GM18519 (cell line): Measurements from ENCODE around the gene ADAMTS6.

ENCODE experiments used
- ATAC-seq: cut with Tn5 transposase; IDR thresholded peaks from one replicate; pipeline ENCODE4 v1.9.1; 2021; ENCODE audit warnings: mild to moderate bottlenecking, moderate library complexity; ENCODE audit not compliant: unreplicated experiment, low FRiP score

ADAMTS6 gene

DNA sequence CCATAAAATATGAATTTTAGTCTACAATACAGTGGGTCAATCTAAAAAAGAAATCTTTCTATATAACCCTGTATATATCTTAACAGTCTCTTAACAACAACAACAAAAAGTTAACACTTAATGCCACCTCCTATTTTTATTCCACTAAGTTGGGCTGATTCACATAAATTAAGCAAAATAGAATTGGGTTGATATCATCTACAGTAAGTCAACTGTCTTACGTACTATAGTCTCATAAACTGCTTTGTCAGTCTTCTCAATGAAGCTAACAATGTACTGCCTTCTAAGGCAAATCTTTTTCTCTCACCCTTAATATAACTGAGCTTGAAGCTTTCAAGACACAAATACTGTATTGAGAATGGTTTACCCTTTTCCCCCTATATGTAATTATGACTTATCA lies 185.7 kb downstream of the ADAMTS6 start:
- ATAC-seq, result no peak

DNA sequence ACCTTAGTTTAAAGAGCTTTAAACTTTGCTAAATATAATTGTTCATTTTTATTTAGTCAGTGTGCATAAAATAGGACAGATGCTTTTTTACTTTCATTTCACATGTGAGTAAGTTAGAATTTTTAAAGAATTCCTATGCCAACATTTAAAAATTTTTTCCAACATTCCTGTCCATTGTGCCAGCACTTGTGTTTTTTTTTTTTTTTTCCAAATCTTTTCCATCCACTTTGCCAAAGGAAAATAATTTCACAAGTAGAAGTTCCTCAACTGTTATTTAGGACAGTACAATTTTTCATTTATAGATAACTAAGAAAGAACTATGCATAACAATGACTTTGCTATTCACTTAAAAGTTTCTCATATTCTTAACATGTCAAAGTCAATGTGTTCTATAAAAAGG lies 189.5 kb downstream of the ADAMTS6 start:
- no peak for ATAC-seq

DNA sequence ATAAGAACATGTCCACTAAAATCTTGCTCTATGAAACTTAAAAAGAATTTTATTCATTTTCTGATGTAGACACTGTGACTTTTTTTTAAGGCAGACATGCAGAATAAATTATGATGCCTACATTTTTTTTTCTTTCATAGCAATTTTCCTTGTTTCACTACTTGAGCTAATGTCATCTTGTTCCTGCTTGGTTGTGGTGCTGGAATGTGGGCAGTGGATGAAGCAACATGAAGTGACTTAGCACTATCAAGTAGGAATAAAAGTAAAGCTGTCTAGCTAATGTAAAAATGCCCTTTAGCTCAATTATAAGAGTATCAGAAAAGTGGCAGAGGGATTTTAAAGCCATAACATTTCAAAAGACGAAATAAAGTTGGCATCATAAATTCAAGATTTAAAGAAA lies 191.0 kb downstream of the ADAMTS6 start:
- no peak for ATAC-seq

DNA sequence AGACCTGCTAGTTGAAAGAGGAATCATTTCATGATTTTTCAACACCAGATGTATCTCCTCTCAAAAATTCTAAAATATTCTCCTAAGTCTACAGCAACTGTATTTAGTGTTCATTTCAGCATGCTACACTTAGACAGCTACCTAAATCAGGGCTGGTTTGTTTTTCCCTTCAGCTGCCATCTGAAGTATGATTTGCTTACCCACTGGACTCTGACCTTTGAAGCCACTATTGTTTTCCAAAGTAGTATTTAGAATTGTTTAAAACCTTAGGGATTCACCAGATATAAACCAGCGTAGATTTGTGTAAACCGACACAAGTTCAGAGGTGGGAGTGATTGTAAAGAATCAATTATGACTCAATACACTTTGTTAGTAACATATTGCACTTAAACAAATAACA lies 193.1 kb downstream of the ADAMTS6 start:
- no peak for ATAC-seq

DNA sequence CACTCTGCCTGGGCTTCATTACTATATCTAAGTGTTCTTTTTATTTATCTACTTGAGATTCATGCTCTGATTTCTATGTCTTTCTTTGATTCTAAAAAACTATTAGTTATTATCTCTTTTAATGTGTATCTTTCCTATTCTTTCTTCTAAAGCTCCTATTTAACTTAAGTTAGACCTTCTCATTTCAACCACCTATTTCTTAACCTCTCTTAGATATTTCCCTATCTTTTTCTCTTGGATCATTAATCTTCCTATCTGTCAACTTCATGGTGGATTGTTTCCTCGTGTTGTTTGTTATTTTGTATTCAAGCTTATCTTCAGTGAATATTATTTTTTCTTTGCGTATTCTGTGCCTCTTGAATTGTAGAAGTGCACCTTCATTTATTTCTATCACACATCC lies 202.1 kb downstream of the ADAMTS6 start:
- no peak for ATAC-seq

DNA sequence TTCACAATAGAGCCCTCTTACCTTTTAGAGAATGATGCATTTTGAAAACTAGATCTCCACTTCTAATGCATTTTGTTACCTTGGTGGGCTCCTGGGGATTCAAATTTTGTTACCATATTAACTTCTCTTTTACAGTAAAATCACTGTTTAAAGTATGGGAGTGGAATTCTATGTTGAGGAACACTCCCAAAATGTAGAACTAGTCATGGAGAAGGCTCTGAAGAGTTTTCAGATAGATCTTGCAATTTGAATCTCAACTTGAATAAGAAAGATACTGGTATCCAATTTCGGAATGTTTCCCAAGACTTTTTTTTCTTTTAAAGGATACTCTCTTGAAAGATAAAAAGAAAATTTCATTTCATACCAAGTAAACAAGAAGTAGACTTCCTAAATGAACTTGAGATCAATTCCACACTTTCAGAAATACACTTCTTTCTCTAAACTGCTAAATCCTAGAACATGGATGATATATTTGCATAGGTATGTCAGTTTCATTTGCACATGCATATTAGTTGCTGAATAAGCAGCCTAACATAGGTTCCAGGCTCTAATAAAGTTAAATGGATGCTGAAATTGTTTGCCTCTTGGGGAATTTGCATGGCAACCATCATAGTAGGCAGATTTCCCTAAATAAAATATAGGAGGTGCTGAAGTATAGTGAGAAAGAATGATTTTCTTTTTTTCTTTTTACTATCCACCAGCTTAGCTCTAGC lies 205.4 kb downstream of the ADAMTS6 start:
- no peak for ATAC-seq

DNA sequence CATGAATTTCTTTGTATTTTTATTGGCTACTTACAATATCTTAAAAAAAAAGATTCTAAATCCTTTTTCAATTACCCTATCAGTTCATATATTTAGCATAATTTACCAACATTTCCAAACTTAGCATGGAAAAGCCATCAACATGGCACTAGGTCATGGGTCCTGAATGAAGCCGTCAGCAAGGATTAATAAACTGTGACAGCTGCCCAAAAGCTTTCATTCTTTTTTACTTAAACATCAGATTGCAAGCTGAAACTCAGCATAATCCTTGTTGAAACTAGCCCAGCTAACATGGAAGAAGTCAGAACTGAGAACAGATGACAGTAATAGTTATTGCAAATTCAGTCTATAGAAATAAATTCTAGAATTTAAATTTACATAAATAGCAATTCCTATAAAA lies 209.8 kb downstream of the ADAMTS6 start:
- ATAC-seq, result no peak

DNA sequence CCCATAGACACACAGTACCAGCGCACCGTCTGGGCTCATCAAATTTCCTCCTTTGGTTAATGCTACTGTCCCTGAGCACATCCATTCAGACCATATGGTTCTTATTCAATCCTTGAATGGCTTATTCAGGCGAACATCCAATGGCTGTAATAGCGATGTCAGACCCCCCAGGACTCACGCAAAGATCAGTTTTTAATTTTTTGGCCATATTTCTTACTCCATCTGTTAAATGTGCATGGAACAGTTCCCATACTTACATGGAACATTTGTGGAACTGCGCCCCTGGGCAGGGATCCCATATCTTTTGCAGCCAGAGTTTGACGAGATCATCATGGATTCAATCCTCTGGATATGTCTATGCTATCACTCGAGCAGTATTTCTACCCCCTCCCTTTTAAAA lies 213.2 kb downstream of the ADAMTS6 start:
- ATAC-seq, result no peak

DNA sequence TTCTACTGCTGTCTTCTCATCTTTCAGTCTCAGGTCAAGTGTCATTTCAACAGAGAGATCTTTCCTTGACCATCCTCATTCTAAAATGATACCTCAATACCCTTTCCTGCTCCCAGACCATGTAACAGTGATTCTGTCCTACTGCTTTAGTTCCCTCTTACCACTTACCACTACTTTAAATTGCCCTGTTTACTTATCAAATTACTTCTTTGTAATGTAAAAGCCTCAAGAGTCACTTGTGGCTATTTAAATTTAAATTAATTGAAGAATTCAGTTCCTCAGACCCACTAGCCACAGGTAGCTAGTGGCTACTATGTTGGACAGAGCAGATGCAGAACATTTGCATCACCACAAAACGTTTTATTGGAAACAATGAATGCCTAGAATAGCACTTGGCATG lies 217.3 kb downstream of the ADAMTS6 start:
- no peak for ATAC-seq

DNA sequence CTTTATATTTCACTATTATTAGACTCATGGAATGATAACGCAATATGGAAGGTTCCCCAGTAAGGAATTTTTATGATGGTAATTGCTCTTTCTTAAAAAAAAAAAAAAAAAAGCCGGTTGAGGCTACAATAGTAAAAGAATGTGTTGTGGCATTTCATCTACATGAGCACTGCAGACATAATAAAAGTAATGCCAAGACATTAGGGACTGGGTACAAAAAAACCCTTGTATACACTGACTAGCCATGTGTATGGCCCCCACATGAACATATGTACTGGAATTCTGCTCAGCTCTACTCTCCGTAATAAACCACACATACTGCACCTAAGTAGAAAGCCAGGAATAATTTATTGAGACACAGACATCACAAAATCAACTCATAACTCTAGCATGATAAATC lies 218.4 kb downstream of the ADAMTS6 start:
- ATAC-seq, result no peak

DNA sequence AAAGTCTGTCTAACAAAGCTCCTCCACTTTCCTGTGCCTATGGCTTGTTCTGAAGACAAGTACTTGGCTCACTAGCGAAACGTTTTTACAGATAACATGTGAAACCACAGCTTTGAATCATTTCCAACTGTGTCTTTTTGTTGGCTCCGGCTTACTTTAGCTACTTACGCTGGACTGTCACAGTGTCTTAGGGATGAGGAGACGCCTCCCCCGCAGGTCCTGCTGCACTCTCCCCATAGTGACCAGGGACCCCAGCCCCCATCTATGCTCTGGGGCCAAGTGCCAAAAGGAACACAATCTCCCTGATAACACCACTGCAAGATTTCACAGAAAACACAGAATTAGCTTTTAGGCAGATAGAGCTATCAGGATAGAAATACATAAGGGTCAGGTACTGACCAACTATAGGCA lies 219.1 kb downstream of the ADAMTS6 start:
- ATAC-seq, result no peak

DNA sequence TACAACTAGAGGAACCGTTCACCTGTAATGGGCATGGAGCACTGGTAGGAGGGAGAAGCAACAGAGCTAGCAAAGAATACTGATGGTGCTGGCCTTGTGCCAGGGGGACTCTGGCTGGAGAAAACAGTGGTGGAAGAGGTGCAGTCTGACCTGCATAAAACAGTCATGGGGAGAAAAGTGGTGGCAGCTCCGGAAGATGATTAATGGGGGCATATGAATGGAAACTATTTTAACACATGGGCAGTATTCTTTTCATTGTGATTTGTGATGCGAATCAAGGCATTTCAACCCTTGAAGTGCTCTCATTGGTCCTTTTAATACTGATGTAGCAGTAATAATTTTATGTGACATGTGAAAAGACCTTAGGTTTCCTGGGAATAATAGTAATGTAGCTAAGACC lies 219.6 kb downstream of the ADAMTS6 start:
- ATAC-seq, result no peak

DNA sequence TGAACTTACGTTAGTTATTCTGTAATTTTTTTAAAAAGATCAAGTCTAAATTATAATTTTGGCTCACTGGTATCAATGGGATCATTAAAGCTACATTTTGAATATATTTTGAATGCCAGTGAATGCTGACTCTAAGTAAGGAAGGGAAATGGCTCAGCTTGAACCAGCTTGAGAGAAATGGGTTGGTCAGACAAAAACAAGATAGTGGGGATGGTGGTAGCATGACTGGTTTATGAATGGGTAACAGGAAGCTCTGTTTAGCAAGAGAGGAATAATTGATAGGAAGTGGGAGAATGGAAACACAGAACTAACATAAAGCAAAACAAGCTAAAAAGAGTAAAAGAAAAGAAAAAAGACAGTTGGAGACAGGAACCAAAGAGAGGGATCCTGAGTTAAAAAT lies 220.2 kb downstream of the ADAMTS6 start:
- ATAC-seq, result no peak

DNA sequence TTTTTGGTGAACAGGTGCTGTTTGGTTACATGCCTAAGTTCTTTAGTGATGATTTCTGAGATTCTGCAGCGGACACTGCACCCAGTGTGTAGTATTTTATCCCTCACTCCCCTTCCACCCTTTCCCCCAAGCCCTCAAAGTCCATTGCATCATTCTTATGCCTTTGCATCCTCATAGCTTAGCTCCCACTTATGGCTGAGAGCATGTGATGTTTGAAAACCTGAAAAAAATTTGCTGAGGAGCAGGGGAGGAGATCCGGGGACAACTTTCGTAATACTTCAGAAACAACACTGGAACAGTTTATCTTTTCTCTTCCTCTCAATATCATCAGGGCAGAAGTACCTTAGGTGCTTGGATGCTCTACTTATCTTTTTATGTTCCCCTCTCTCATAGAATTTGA lies 226.4 kb downstream of the ADAMTS6 start:
- no peak for ATAC-seq

DNA sequence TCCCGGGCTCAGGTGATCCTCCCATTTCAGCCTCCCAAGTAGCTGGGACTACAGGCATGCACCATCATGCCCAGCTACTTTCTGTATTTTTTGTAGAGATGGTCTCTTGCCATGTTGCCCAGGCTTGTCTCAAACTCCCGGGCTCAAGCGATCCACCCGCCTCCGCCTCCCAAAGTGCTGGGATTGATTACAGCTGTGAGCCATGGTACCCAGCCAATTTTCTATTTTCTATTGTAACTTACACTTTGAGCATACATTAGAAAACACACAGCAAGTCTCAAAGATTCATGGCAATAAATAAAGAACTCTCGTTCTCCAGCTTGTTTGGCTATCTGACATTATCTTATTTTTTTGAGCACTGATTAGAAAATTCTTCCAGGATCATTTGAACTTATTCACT lies 228.7 kb downstream of the ADAMTS6 start:
- ATAC-seq, result no peak

DNA sequence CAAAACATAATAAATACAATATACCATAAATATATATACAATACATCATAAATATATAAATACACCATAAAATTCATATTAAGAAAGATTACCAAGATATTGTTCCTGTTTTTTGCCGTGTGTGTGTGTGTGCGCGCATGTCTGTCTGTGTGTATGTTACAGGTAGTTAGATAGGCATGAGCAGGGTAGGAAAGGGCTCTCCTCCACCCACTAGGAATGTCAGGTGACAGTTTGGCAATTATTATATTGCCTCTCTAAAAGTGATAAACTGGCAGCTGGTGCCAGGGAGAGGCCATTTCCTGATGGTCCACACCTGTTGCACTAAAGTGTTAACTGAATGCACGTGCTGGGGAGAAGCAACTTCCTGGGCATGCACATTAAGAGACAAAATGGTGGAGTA lies 232.8 kb downstream of the ADAMTS6 start:
- ATAC-seq, result no peak

DNA sequence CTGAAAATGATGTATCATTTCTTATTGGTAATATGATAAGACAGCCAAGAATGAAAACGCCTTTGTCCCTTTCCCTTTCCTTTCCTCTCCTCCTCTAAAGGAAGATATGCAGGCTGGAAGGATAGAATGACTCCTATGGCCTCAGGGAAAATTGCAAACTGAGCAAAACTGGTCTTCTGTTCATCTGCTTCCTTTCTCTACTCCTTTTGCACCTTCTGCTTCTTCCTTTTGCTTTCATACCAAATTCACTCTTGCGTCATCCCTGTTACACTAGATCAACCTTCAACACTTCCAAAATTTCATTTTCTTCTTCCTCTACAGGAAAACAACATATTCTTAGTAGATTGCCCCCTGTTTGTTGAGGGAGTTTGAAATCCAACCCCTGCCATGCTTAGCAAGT lies 234.1 kb downstream of the ADAMTS6 start:
- no peak for ATAC-seq

DNA sequence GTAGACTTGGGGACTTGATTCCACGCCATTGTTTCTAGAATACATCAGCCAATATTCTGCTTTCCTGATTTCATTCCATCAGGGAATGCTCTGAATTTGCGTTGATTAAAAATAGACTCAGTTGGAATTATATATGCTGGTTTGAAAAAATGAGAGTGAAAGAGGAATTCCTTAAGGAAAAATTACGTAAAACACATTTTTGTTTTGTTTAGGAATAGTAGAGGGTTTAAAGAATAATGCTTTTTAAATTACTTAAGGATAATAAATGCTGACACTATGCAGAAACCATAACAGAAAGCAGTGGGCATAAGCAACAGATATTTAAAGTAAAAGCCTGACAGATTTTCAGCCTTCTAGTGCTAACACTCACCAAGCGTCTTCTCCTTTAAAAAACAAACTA lies 235.0 kb downstream of the ADAMTS6 start:
- no peak for ATAC-seq

DNA sequence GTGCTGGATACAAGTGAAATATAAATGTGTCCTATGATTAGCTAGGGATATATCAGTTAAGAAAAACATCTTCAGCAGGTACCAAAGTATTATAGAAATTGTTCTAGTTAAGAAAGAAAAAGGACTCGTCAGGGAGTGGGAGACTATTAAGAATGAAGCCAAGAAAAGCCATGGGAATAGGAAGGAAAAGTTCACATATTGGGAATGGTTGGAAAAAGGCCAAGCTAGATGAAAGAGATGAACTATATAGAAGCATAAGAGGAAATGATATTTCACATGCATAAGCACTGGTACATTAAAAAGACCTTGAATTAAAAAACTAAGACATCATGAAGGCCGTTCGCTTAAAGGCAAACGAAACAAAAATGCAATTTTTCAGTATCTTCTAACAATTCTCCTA lies 237.7 kb downstream of the ADAMTS6 start:
- ATAC-seq, result no peak

DNA sequence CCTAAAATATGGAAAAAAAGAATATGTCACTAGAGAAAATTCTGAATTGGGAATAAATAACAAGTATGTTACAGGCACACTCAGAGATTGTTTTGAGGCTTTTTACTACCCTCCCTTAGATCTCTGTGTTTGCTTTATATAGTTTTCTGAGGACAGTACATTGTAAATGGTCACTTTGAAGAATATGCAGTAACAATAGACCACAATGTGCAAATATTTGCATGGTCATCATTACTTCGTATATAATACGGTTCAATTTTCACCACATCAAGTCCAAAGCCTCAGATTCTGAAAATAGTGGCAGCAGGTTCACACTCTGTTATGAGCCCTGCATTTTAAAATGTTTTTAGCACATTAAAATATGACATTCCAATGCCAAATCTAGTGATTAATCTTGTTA lies 238.6 kb downstream of the ADAMTS6 start:
- ATAC-seq, result no peak

DNA sequence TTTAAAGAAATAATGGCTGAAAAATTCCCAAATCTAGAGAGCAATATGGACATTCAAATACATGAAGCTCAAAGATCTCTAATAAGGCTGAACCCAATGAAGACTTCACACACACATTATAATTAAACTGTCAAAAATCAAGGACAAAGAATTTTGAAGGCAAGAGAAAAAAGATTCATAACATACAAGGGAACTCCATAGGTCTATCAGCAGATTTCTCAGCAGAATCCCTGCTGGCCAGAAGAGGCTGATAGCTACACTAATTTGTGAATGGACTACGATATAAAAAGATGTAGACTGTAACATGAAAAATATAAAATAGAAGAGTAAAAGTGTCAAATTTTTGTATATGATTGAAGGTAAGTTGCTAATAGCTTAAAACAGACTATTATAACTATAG lies 251.9 kb downstream of the ADAMTS6 start:
- ATAC-seq, result no peak

DNA sequence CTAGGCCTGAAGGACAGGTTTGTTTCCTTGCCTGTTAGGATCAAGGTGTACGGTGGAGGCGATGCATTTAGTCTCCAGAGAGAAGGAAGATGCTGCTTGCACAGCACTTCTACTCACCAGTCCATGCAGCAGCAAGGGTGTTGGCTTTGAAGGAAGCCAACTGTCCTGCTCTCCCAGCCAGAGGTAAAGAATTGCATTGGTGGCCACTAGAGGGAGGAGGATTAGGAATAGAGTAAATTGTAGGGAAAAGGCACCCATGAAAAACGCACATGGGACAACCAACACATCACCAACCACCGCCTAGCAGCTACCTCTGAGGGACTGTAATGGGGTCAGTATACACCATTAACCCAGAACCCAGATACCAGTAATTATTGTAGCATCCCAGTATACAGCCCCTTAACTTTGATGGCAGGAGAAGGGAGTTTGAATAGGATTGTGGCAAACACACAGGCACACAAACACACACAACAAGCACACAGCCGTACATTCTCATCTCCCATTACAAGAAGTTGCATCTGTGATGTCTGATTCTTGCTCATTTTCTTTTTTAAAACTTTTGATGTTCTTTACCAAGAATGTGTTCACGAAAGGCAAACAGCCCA lies 267.7 kb downstream of the ADAMTS6 start:
- no peak for ATAC-seq

DNA sequence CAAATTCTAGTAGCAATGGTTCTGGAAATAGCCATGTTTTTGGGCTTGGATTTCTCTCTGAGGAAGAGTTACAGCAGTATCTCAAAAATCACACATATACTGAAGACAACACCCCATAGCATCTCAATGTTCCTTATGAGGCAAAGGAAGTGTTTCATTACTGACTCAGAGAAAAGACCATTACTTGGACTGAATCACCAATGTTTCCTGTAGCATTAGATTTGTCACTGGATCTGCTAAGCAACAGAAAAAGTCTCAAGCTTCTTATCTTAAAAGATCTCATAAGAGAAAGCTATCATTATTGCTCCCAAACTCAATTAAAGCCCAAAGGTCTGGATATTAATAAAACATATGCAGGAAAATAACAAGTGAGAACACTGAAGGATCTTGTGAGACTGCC lies 272.4 kb downstream of the ADAMTS6 start:
- no peak for ATAC-seq
